ENCODE data around the gene BIRC6. TPM values are rescaled to one million over a fixed set of nuclear protein-coding genes. Genes with fewer than 3 reads are reported as not detected.

The BIRC6 gene
- total RNA-seq, 2 experiments from 2014 or later = 51.4 to 52.9 TPM

GRCh38 chr2:32383858-32384257, 27.0 kb downstream of the BIRC6 start:
- no peak overlapping the region for H3K27ac Mint-ChIP-seq
- intact Hi-C loops (cut with micrococcal nuclease) = no loop called here
- H3K4me1 Mint-ChIP-seq (ENCODE audit: low read depth) = peaks cover 5% of the 10 kb centered on the region
- no peak overlapping the region for H3K4me3 Mint-ChIP-seq
- no peaks in the 10 kb centered on the region for H3K27me3 Mint-ChIP-seq (ENCODE audit: low read depth)
- no peak for DNase-seq
- CTCF ChIA-PET = no interaction called here
- peaks cover 19% of the 10 kb centered on the region for H3K36me3 Mint-ChIP-seq (ENCODE audit: low read depth)
- H3K9me3 Mint-ChIP-seq = no peaks in the 10 kb centered on the region

GRCh38 chr2:32384529-32384928, 27.7 kb downstream of the BIRC6 start:
- Mint-ChIP-seq H3K9me3 (no peaks in the 10 kb centered on the region), H3K4me1 (ENCODE audit: low read depth) (peaks cover 5% of the 10 kb centered on the region), H3K27me3 (ENCODE audit: low read depth) (no peaks in the 10 kb centered on the region), H3K4me3 (no peak overlapping the region), H3K27ac (no peak overlapping the region), H3K36me3 (ENCODE audit: low read depth) (peaks cover 19% of the 10 kb centered on the region)
- no peak for DNase-seq
- CTCF ChIA-PET = interaction anchor here (0.7 to 1.3 kb wide), 2 partner anchors 29 to 610 kb away, joined by 3 read pairs; no protein-coding TSS in a partner anchor
- intact Hi-C loops (cut with micrococcal nuclease) = no loop called here

- no peak overlapping the region for H3K4me3 Mint-ChIP-seq
- CTCF ChIA-PET = interaction anchor here (0.7 kb wide), 1 partner anchor 124 kb away, joined by 4 read pairs; no protein-coding TSS in a partner anchor
- intact Hi-C loops (cut with micrococcal nuclease) = no loop called here
- DNase-seq = no peak
- H3K9me3 Mint-ChIP-seq = no peaks in the 10 kb centered on the region
- no peak overlapping the region for H3K27ac Mint-ChIP-seq
- H3K27me3 Mint-ChIP-seq (ENCODE audit: low read depth) = no peaks in the 10 kb centered on the region
- H3K4me1 Mint-ChIP-seq (ENCODE audit: low read depth) = peaks cover 9% of the 10 kb centered on the region
- H3K36me3 Mint-ChIP-seq (ENCODE audit: low read depth) = peaks cover 15% of the 10 kb centered on the region
Observed at GRCh38 chr2:32386739-32387138, 29.9 kb downstream of the BIRC6 start.

GRCh38 chr2:32399221-32399620, 42.4 kb downstream of the BIRC6 start:
- no peak for DNase-seq
- Mint-ChIP-seq H3K27me3 (ENCODE audit: low read depth) (no peaks in the 10 kb centered on the region), H3K27ac (no peak overlapping the region), H3K4me1 (ENCODE audit: low read depth) (peaks cover 10% of the 10 kb centered on the region), H3K4me3 (no peak overlapping the region), H3K36me3 (ENCODE audit: low read depth) (peaks cover 19% of the 10 kb centered on the region), H3K9me3 (no peaks in the 10 kb centered on the region)
- CTCF ChIA-PET = no interaction called here
- intact Hi-C loops (cut with micrococcal nuclease) = no loop called here

GRCh38 chr2:32402091-32402490, 45.3 kb downstream of the BIRC6 start:
- CTCF ChIA-PET = no interaction called here
- peaks cover 9% of the 10 kb centered on the region for H3K36me3 Mint-ChIP-seq (ENCODE audit: low read depth)
- H3K4me1 Mint-ChIP-seq (ENCODE audit: low read depth) = peaks cover 10% of the 10 kb centered on the region
- no peaks in the 10 kb centered on the region for H3K9me3 Mint-ChIP-seq
- H3K27ac Mint-ChIP-seq = no peak overlapping the region
- DNase-seq = no peak
- H3K4me3 Mint-ChIP-seq = no peak overlapping the region
- intact Hi-C loops (cut with micrococcal nuclease) = no loop called here
- no peaks in the 10 kb centered on the region for H3K27me3 Mint-ChIP-seq (ENCODE audit: low read depth)

GRCh38 chr2:32403782-32404181, 47.0 kb downstream of the BIRC6 start:
- Mint-ChIP-seq H3K4me3 (no peak overlapping the region), H3K27ac (no peak overlapping the region), H3K36me3 (ENCODE audit: low read depth) (peaks cover 10% of the 10 kb centered on the region), H3K4me1 (ENCODE audit: low read depth) (peaks cover 10% of the 10 kb centered on the region), H3K9me3 (no peaks in the 10 kb centered on the region), H3K27me3 (ENCODE audit: low read depth) (no peaks in the 10 kb centered on the region)
- CTCF ChIA-PET = no interaction called here
- intact Hi-C loops (cut with micrococcal nuclease) = no loop called here
- no peak for DNase-seq

GRCh38 chr2:32404691-32405090, 47.9 kb downstream of the BIRC6 start:
- no peaks in the 10 kb centered on the region for H3K9me3 Mint-ChIP-seq
- no peak for DNase-seq
- H3K4me3 Mint-ChIP-seq = no peak overlapping the region
- peaks cover 14% of the 10 kb centered on the region for H3K36me3 Mint-ChIP-seq (ENCODE audit: low read depth)
- CTCF ChIA-PET = no interaction called here
- intact Hi-C loops (cut with micrococcal nuclease) = no loop called here
- H3K4me1 Mint-ChIP-seq (ENCODE audit: low read depth) = peaks cover 10% of the 10 kb centered on the region
- no peaks in the 10 kb centered on the region for H3K27me3 Mint-ChIP-seq (ENCODE audit: low read depth)
- H3K27ac Mint-ChIP-seq = no peak overlapping the region

- CTCF ChIA-PET = no interaction called here
- intact Hi-C loops (cut with micrococcal nuclease) = no loop called here
- Mint-ChIP-seq H3K4me1 (ENCODE audit: low read depth) (peaks cover 13% of the 10 kb centered on the region), H3K27ac (no peak overlapping the region), H3K9me3 (no peaks in the 10 kb centered on the region), H3K4me3 (no peak overlapping the region), H3K36me3 (ENCODE audit: low read depth) (peaks cover 24% of the 10 kb centered on the region), H3K27me3 (ENCODE audit: low read depth) (no peaks in the 10 kb centered on the region)
- no peak for DNase-seq
Observed at GRCh38 chr2:32416519-32416918, 59.7 kb downstream of the BIRC6 start.

GRCh38 chr2:32417659-32418058, 60.8 kb downstream of the BIRC6 start:
- Mint-ChIP-seq H3K4me3 (no peak overlapping the region), H3K27me3 (ENCODE audit: low read depth) (no peaks in the 10 kb centered on the region), H3K9me3 (no peaks in the 10 kb centered on the region), H3K27ac (no peak overlapping the region), H3K4me1 (ENCODE audit: low read depth) (peaks cover 18% of the 10 kb centered on the region), H3K36me3 (ENCODE audit: low read depth) (peaks cover 32% of the 10 kb centered on the region)
- CTCF ChIA-PET = no interaction called here
- DNase-seq = no peak
- intact Hi-C loops (cut with micrococcal nuclease) = no loop called here

- Mint-ChIP-seq H3K4me3 (no peak overlapping the region), H3K4me1 (ENCODE audit: low read depth) (peaks cover 22% of the 10 kb centered on the region), H3K27ac (no peak overlapping the region), H3K36me3 (ENCODE audit: low read depth) (peaks cover 36% of the 10 kb centered on the region), H3K9me3 (no peaks in the 10 kb centered on the region), H3K27me3 (ENCODE audit: low read depth) (no peaks in the 10 kb centered on the region)
- DNase-seq = no peak
- CTCF ChIA-PET = no interaction called here
- intact Hi-C loops (cut with micrococcal nuclease) = no loop called here
Observed at GRCh38 chr2:32418778-32419177, 62.0 kb downstream of the BIRC6 start.

- no peak overlapping the region for H3K4me3 Mint-ChIP-seq
- no peaks in the 10 kb centered on the region for H3K27me3 Mint-ChIP-seq (ENCODE audit: low read depth)
- no peaks in the 10 kb centered on the region for H3K9me3 Mint-ChIP-seq
- DNase-seq = no peak
- peaks cover 40% of the 10 kb centered on the region for H3K36me3 Mint-ChIP-seq (ENCODE audit: low read depth)
- intact Hi-C loops (cut with micrococcal nuclease) = no loop called here
- peaks cover 42% of the 10 kb centered on the region for H3K4me1 Mint-ChIP-seq (ENCODE audit: low read depth)
- CTCF ChIA-PET = no interaction called here
- no peak overlapping the region for H3K27ac Mint-ChIP-seq
Observed at GRCh38 chr2:32422133-32422532, 65.3 kb downstream of the BIRC6 start.

- H3K4me3 Mint-ChIP-seq = no peak overlapping the region
- no peaks in the 10 kb centered on the region for H3K27me3 Mint-ChIP-seq (ENCODE audit: low read depth)
- intact Hi-C loops (cut with micrococcal nuclease) = no loop called here
- H3K4me1 Mint-ChIP-seq (ENCODE audit: low read depth) = peaks cover 48% of the 10 kb centered on the region
- CTCF ChIA-PET = no interaction called here
- DNase-seq = no peak
- peaks cover 30% of the 10 kb centered on the region for H3K36me3 Mint-ChIP-seq (ENCODE audit: low read depth)
- no peak overlapping the region for H3K27ac Mint-ChIP-seq
- H3K9me3 Mint-ChIP-seq = no peaks in the 10 kb centered on the region
Observed at GRCh38 chr2:32423536-32423935, 66.7 kb downstream of the BIRC6 start.

GRCh38 chr2:32424739-32425138, 67.9 kb downstream of the BIRC6 start:
- CTCF ChIA-PET = interaction anchor here (0.6 kb wide), 1 partner anchor 136 kb away, joined by 5 read pairs; no protein-coding TSS in a partner anchor
- H3K36me3 Mint-ChIP-seq (ENCODE audit: low read depth) = peaks cover 32% of the 10 kb centered on the region
- H3K27ac Mint-ChIP-seq = no peak overlapping the region
- intact Hi-C loops (cut with micrococcal nuclease) = no loop called here
- no peaks in the 10 kb centered on the region for H3K27me3 Mint-ChIP-seq (ENCODE audit: low read depth)
- no peak overlapping the region for H3K4me3 Mint-ChIP-seq
- peaks cover 46% of the 10 kb centered on the region for H3K4me1 Mint-ChIP-seq (ENCODE audit: low read depth)
- no peak for DNase-seq
- no peaks in the 10 kb centered on the region for H3K9me3 Mint-ChIP-seq

- H3K27ac Mint-ChIP-seq = peak overlapping the region; percentile 62
- intact Hi-C loops (cut with micrococcal nuclease) = no loop called here
- H3K4me1 Mint-ChIP-seq (ENCODE audit: low read depth) = peaks cover 42% of the 10 kb centered on the region
- H3K27me3 Mint-ChIP-seq (ENCODE audit: low read depth) = no peaks in the 10 kb centered on the region
- H3K36me3 Mint-ChIP-seq (ENCODE audit: low read depth) = peaks cover 33% of the 10 kb centered on the region
- no peak for DNase-seq
- H3K9me3 Mint-ChIP-seq = no peaks in the 10 kb centered on the region
- H3K4me3 Mint-ChIP-seq = no peak overlapping the region
- CTCF ChIA-PET = no interaction called here
Observed at GRCh38 chr2:32425719-32426141, 68.9 kb downstream of the BIRC6 start.

Data from activated naive CD4-positive, alpha-beta T cell treated with anti-CD3 and anti-CD28 coated beads for 36 hours (primary cell).